GM12873 (cell line): Measurements from ENCODE around the gene AUTS2.

Experiments used
- CTCF ChIP-seq: IDR thresholded peaks from 2 replicates; pipeline ENCODE4 v1.5.1; 2012; ENCODE audit warnings: low read depth, mild to moderate bottlenecking, moderate library complexity, low read length, control low read depth; ENCODE audit not compliant: insufficient read depth; ENCODE audit errors: missing control alignments

The AUTS2 gene

GRCh38 chr7:69947998-69948397 lies 349.7 kb downstream of the AUTS2 start:
- no peak for TF ChIP-seq CTCF

- TF ChIP-seq CTCF = no peak
Observed at GRCh38 chr7:69949122-69949521, 350.8 kb downstream of the AUTS2 start.

- no peak for TF ChIP-seq CTCF
Observed at GRCh38 chr7:69951458-69951857, 353.2 kb downstream of the AUTS2 start.

- TF ChIP-seq CTCF = no peak
Observed at GRCh38 chr7:69953136-69954067, 355.1 kb downstream of the AUTS2 start.

GRCh38 chr7:69956541-69956940 lies 358.3 kb downstream of the AUTS2 start:
- no peak for TF ChIP-seq CTCF

GRCh38 chr7:69957661-69958060 lies 359.4 kb downstream of the AUTS2 start:
- TF ChIP-seq CTCF = no peak

GRCh38 chr7:69959789-69960499 lies 361.7 kb downstream of the AUTS2 start:
- no peak for TF ChIP-seq CTCF
